Activated CD8-positive, alpha-beta T cell treated with anti-CD3 and anti-CD28 coated beads for 36 hours (primary cell): ENCODE measurements around the gene SP110. TPM values are rescaled to one million over a fixed set of nuclear protein-coding genes. Genes with fewer than 3 reads are reported as not detected.

Experiments used
- ATAC-seq: fragments of 200-7000 bp; cut with Tn5 transposase; one replicate; pipeline ENCODE4 v1.10.0; 2021; ENCODE audit warnings: mild to moderate bottlenecking, moderate library complexity
- CTCF ChIA-PET: fragments of 350-600 bp; sonication (Branson Sonifier 250); formaldehyde crosslinking; loops from one replicate; lab custom pipeline; 2021; ENCODE audit warnings: antibody characterized with exemption; lab: Charles Lee
- POLR2A ChIA-PET: fragments of 350-600 bp; sonication (Branson Sonifier 250); formaldehyde crosslinking; loops from one replicate; lab custom pipeline; 2021; ENCODE audit warnings: antibody characterized with exemption; lab: Charles Lee
- DNase-seq: peaks from one replicate; pipeline ENCODE4 v3.0.0-alpha.2; 2020
- H3K27ac Mint-ChIP-seq: one replicate; pipeline ENCODE4 v1.8.0; 2021; ENCODE audit warnings: mild to moderate bottlenecking, mixed read lengths
- H3K27me3 Mint-ChIP-seq: one replicate; pipeline ENCODE4 v1.8.0; 2021; ENCODE audit warnings: mixed read lengths
- H3K36me3 Mint-ChIP-seq: one replicate; pipeline ENCODE4 v1.8.0; 2021; ENCODE audit warnings: low read depth, mixed read lengths
- H3K4me1 Mint-ChIP-seq: one replicate; pipeline ENCODE4 v1.8.0; 2021; ENCODE audit warnings: low read depth, mixed read lengths
- H3K4me3 Mint-ChIP-seq: one replicate; pipeline ENCODE4 v1.8.0; 2021; ENCODE audit warnings: mild to moderate bottlenecking, moderate library complexity, mixed read lengths
- H3K9me3 Mint-ChIP-seq: one replicate; pipeline ENCODE4 v1.8.0; 2021; ENCODE audit warnings: mixed read lengths
- CTCF ChIP-seq: fragments of 200-600 bp; IDR thresholded peaks from one replicate; pipeline ENCODE4 v1.8.0; 2022; ENCODE audit warnings: antibody characterized with exemption, mild to moderate bottlenecking
- intact Hi-C: fragments of 100-400 bp; cut with micrococcal nuclease; formaldehyde crosslinking; loops from one replicate; pipeline ENCODE4 v1.10.0; 2022
- total RNA-seq, 2 experiments: library from RNA; stranded (reverse); gene quantifications; one replicate each; pipeline ENCODE4 v1.2.3, GENCODE V29; 2021

The SP110 gene
- total RNA-seq, 2 experiments from 2014 or later, result 67.0 to 69.4 TPM

GRCh38 chr2:230131366-230131765, 88.4 kb downstream of the SP110 start:
- no peak overlapping the region for H3K4me3 Mint-ChIP-seq
- TF ChIP-seq CTCF, result no peak
- intact Hi-C loops, result no loop called here
- ATAC-seq, result no peak
- POLR2A ChIA-PET, result no interaction called here
- H3K36me3 Mint-ChIP-seq, result no peaks in the 10 kb centered on the region
- no peak overlapping the region for H3K27ac Mint-ChIP-seq
- DNase-seq, result no peak
- H3K27me3 Mint-ChIP-seq, result peaks cover 1% of the 10 kb centered on the region
- CTCF ChIA-PET, result no interaction called here
- H3K4me1 Mint-ChIP-seq, result peaks cover 3% of the 10 kb centered on the region
- H3K9me3 Mint-ChIP-seq, result no peaks in the 10 kb centered on the region

- intact Hi-C loops, result no loop called here
- TF ChIP-seq CTCF, result no peak
- DNase-seq (no peak), ATAC-seq (no peak)
- Mint-ChIP-seq H3K27me3 (peaks cover 1% of the 10 kb centered on the region), H3K27ac (no peak overlapping the region), H3K9me3 (no peaks in the 10 kb centered on the region), H3K36me3 (no peaks in the 10 kb centered on the region), H3K4me1 (peaks cover 3% of the 10 kb centered on the region), H3K4me3 (no peak overlapping the region)
- POLR2A ChIA-PET, result no interaction called here
- CTCF ChIA-PET, result no interaction called here
Measured at GRCh38 chr2:230130668-230131364, 89.0 kb downstream of the SP110 start.

GRCh38 chr2:230129343-230129742, 90.4 kb downstream of the SP110 start:
- Mint-ChIP-seq H3K4me3 (no peak overlapping the region), H3K36me3 (no peaks in the 10 kb centered on the region), H3K27me3 (peaks cover 1% of the 10 kb centered on the region), H3K9me3 (no peaks in the 10 kb centered on the region), H3K27ac (no peak overlapping the region), H3K4me1 (peaks cover 14% of the 10 kb centered on the region)
- no peak for DNase-seq
- POLR2A ChIA-PET, result no interaction called here
- ATAC-seq, result no peak
- CTCF ChIA-PET, result no interaction called here
- intact Hi-C loops, result no loop called here
- TF ChIP-seq CTCF, result no peak

GRCh38 chr2:230128623-230129342, 91.0 kb downstream of the SP110 start:
- peaks cover 14% of the 10 kb centered on the region for H3K4me1 Mint-ChIP-seq
- no peaks in the 10 kb centered on the region for H3K9me3 Mint-ChIP-seq
- DNase-seq, result no peak
- TF ChIP-seq CTCF, result no peak
- H3K27ac Mint-ChIP-seq, result no peak overlapping the region
- H3K4me3 Mint-ChIP-seq, result no peak overlapping the region
- peaks cover 1% of the 10 kb centered on the region for H3K27me3 Mint-ChIP-seq
- no peak for ATAC-seq
- intact Hi-C loops, result no loop called here
- CTCF ChIA-PET, result no interaction called here
- POLR2A ChIA-PET, result no interaction called here
- H3K36me3 Mint-ChIP-seq, result no peaks in the 10 kb centered on the region

- no peaks in the 10 kb centered on the region for H3K9me3 Mint-ChIP-seq
- DNase-seq, result no peak
- ATAC-seq, result no peak
- no peak for TF ChIP-seq CTCF
- CTCF ChIA-PET, result no interaction called here
- POLR2A ChIA-PET, result interaction anchor here (0.6 kb wide), 1 partner anchor 46 kb away, joined by 5 read pairs; no protein-coding TSS in a partner anchor
- intact Hi-C loops, result no loop called here
- peaks cover 14% of the 10 kb centered on the region for H3K4me1 Mint-ChIP-seq
- no peak overlapping the region for H3K27ac Mint-ChIP-seq
- H3K27me3 Mint-ChIP-seq, result peaks cover 1% of the 10 kb centered on the region
- no peak overlapping the region for H3K4me3 Mint-ChIP-seq
- no peaks in the 10 kb centered on the region for H3K36me3 Mint-ChIP-seq
Measured at GRCh38 chr2:230127195-230127594, 92.6 kb downstream of the SP110 start.
